Mononuclear cell (primary cell): ENCODE data around the gene SLC44A5. TPM values are rescaled to one million over a fixed set of nuclear protein-coding genes. Genes with fewer than 3 reads are reported as not detected.

ENCODE experiments used
- H3K27me3 ChIP-seq: 2 replicates; pipeline ENCODE4 v1.6.0; 2011; ENCODE audit warnings: low read length, control low read depth; ENCODE audit not compliant: insufficient read depth
- H3K4me1 ChIP-seq: 2 replicates; pipeline ENCODE4 v1.5.1; 2011; ENCODE audit warnings: mild to moderate bottlenecking, low read length, control low read depth; ENCODE audit not compliant: insufficient read depth
- H3K4me3 ChIP-seq: 2 replicates; pipeline ENCODE4 v1.5.1; 2011; ENCODE audit warnings: mild to moderate bottlenecking, low read length, moderate library complexity
- H3K9me3 ChIP-seq: 2 replicates; pipeline ENCODE4 v1.5.1; 2011; ENCODE audit warnings: low read depth, mild to moderate bottlenecking, control low read depth, low read length
- total RNA-seq: library from RNA; depleted of rRNA; stranded (reverse); fragments of >200 nt; gene quantifications from one replicate; pipeline ENCODE4 v1.2.3, GENCODE V29; 2012

SLC44A5 gene
- total RNA-seq, 1 donor: 0.52 TPM

- Histone ChIP-seq H3K4me1 (no peaks in the 10 kb centered on the region), H3K9me3 (no peaks in the 10 kb centered on the region), H3K27me3 (no peaks in the 10 kb centered on the region)
Observed at GRCh38 chr1:75170981-75171380, 439.9 kb downstream of the SLC44A5 start.

GRCh38 chr1:75170011-75170410 lies 440.9 kb downstream of the SLC44A5 start:
- H3K4me1 ChIP-seq: no peaks in the 10 kb centered on the region
- H3K27me3 ChIP-seq: no peaks in the 10 kb centered on the region
- H3K4me3 ChIP-seq: no peak overlapping the region
- H3K9me3 ChIP-seq: no peaks in the 10 kb centered on the region

More at GRCh38 chr1:75170981-75171380, 439.9 kb downstream of the SLC44A5 start:
- H3K4me3 ChIP-seq: no peak overlapping the region

GRCh38 chr1:75166821-75167220 lies 444.1 kb downstream of the SLC44A5 start:
- Histone ChIP-seq H3K4me3 (no peak overlapping the region), H3K4me1 (no peaks in the 10 kb centered on the region), H3K27me3 (no peaks in the 10 kb centered on the region), H3K9me3 (no peaks in the 10 kb centered on the region)

- no peaks in the 10 kb centered on the region for H3K27me3 ChIP-seq
- no peak overlapping the region for H3K4me3 ChIP-seq
- H3K9me3 ChIP-seq: no peaks in the 10 kb centered on the region
- H3K4me1 ChIP-seq: no peaks in the 10 kb centered on the region
Observed at GRCh38 chr1:75165264-75165663, 445.6 kb downstream of the SLC44A5 start.

GRCh38 chr1:75159154-75159553 lies 451.8 kb downstream of the SLC44A5 start:
- no peak overlapping the region for H3K4me3 ChIP-seq
- H3K9me3 ChIP-seq: no peaks in the 10 kb centered on the region
- H3K27me3 ChIP-seq: no peaks in the 10 kb centered on the region
- no peaks in the 10 kb centered on the region for H3K4me1 ChIP-seq

Other genes starting within 250 kb of the SLC44A5 start
- gene ACADM, start 113.6 kb upstream of the SLC44A5 start, total RNA-seq: 11.0 TPM
- 218 TPM for gene RABGGTB, start 175.1 kb upstream of the SLC44A5 start, total RNA-seq
- 0.31 TPM for gene MSH4, start 185.8 kb upstream of the SLC44A5 start, total RNA-seq